Mesendoderm (in vitro differentiated cells): ENCODE data around the gene SHROOM3.

Source experiments
- DNase-seq: peaks from one replicate; pipeline ENCODE4 v3.0.0; 2013
- H2AK5ac ChIP-seq: 2 replicates; pipeline ENCODE4 v1.6.1; 2013; ENCODE audit warnings: low read length, inconsistent platforms
- H2BK120ac ChIP-seq: 2 replicates; pipeline ENCODE4 v1.6.1; 2013; ENCODE audit warnings: low read depth, mild to moderate bottlenecking, low read length, moderate library complexity, mixed read lengths
- H2BK15ac ChIP-seq: replicated peaks from 2 replicates; pipeline ENCODE4 v1.6.1; 2013; ENCODE audit warnings: low read depth, mild to moderate bottlenecking, moderate library complexity
- H2BK5ac ChIP-seq: 2 replicates; pipeline ENCODE4 v1.6.1; 2013; ENCODE audit warnings: low read length, inconsistent platforms
- H3K18ac ChIP-seq: 2 replicates; pipeline ENCODE4 v1.6.1; 2013; ENCODE audit warnings: mild to moderate bottlenecking, low read length, mixed read lengths
- H3K23ac ChIP-seq: one replicate; pipeline ENCODE4 v1.6.1; 2013; ENCODE audit warnings: low read length
- H3K27ac ChIP-seq: 2 replicates; pipeline ENCODE4 v1.5.1; 2013; ENCODE audit warnings: low read depth, mild to moderate bottlenecking, inconsistent platforms, low read length, moderate library complexity
- H3K27me3 ChIP-seq: 2 replicates; pipeline ENCODE4 v1.6.1; 2013; ENCODE audit warnings: low read length, control low read depth, mild to moderate bottlenecking, inconsistent platforms; ENCODE audit not compliant: insufficient read depth, poor library complexity
- H3K36me3 ChIP-seq: 2 replicates; pipeline ENCODE4 v1.6.1; 2013; ENCODE audit warnings: low read length, inconsistent platforms; ENCODE audit not compliant: control insufficient read depth, insufficient read depth
- H3K4ac ChIP-seq: one replicate; pipeline ENCODE4 v1.6.1; 2013; ENCODE audit warnings: low read depth, mild to moderate bottlenecking, low read length, moderate library complexity
- H3K4me1 ChIP-seq: 2 replicates; pipeline ENCODE4 v1.6.1; 2013; ENCODE audit warnings: low read depth, low read length, inconsistent platforms; ENCODE audit not compliant: control insufficient read depth
- H3K4me2 ChIP-seq: 2 replicates; pipeline ENCODE4 v1.6.1; 2013; ENCODE audit warnings: low read length
- H3K4me3 ChIP-seq: 2 replicates; pipeline ENCODE4 v1.5.1; 2013; ENCODE audit warnings: mild to moderate bottlenecking, low read length
- H3K56ac ChIP-seq: one replicate; pipeline ENCODE4 v1.6.1; 2013; ENCODE audit warnings: low read length
- H3K79me1 ChIP-seq: 2 replicates; pipeline ENCODE4 v1.6.1; 2013; ENCODE audit warnings: low read length, inconsistent platforms
- H3K79me2 ChIP-seq: 2 replicates; pipeline ENCODE4 v1.6.1; 2013; ENCODE audit warnings: mild to moderate bottlenecking, low read length; ENCODE audit not compliant: control insufficient read depth, insufficient read depth
- H3K9ac ChIP-seq: 2 replicates; pipeline ENCODE4 v1.6.1; 2013; ENCODE audit warnings: low read length, inconsistent platforms
- H4K5ac ChIP-seq: one replicate; pipeline ENCODE4 v1.6.1; 2013; ENCODE audit warnings: low read length
- H4K8ac ChIP-seq: one replicate; pipeline ENCODE4 v1.6.1; 2013; ENCODE audit warnings: low read depth, mild to moderate bottlenecking, control low read depth, low read length, moderate library complexity
- WGBS: extraction: QIAGEN DNeasy Blood & Tissue Kit; methylation state at CpG from one replicate; pipeline ENCODE4 v1.1.7; 2013; ENCODE audit warnings: low lambda C conversion rate, missing lambda C conversion rate; ENCODE audit not compliant: insufficient coverage; ENCODE audit errors: extremely low coverage; 5-methylcytosine and 5-hydroxymethylcytosine counted together

SHROOM3 gene

GRCh38 chr4:76738086-76738931 lies 303.3 kb downstream of the SHROOM3 start:
- Histone ChIP-seq H3K4me1 (no peaks in the 10 kb centered on the region), H3K9ac (no peak overlapping the region), H3K79me1 (peaks cover 1% of the 10 kb centered on the region), H3K36me3 (peaks cover 6% of the 10 kb centered on the region), H3K4me3 (no peak overlapping the region), H3K18ac (no peak overlapping the region), H3K56ac (no peak overlapping the region), H4K5ac (no peak overlapping the region), H4K8ac (no peak overlapping the region), H3K4me2 (no peak overlapping the region), H2AK5ac (no peak overlapping the region), H2BK15ac (no peak overlapping the region), H3K27ac (no peak overlapping the region), H3K23ac (no peak overlapping the region), H3K79me2 (no peaks in the 10 kb centered on the region), H3K4ac (no peak overlapping the region), H2BK120ac (no peak overlapping the region), H3K27me3 (no peaks in the 10 kb centered on the region), H2BK5ac (no peak overlapping the region)
- no peak for DNase-seq
- WGBS = no CpG with 5 or more reads among the region's 5 CpGs

- no peak overlapping the region for H3K56ac ChIP-seq
- no peak overlapping the region for H3K27ac ChIP-seq
- H3K79me1 ChIP-seq = peaks cover 1% of the 10 kb centered on the region
- no peaks in the 10 kb centered on the region for H3K79me2 ChIP-seq
- H2BK15ac ChIP-seq = no peak overlapping the region
- no peak overlapping the region for H3K9ac ChIP-seq
- H3K4me1 ChIP-seq = no peaks in the 10 kb centered on the region
- no peak overlapping the region for H2BK5ac ChIP-seq
- H3K4me2 ChIP-seq = no peak overlapping the region
- no peak overlapping the region for H3K4me3 ChIP-seq
- no CpG with 5 or more reads among the region's 24 CpGs for WGBS
- no peak overlapping the region for H2AK5ac ChIP-seq
- H4K5ac ChIP-seq = no peak overlapping the region
- H3K36me3 ChIP-seq = peaks cover 6% of the 10 kb centered on the region
- H4K8ac ChIP-seq = no peak overlapping the region
- H2BK120ac ChIP-seq = no peak overlapping the region
- no peaks in the 10 kb centered on the region for H3K27me3 ChIP-seq
- no peak overlapping the region for H3K18ac ChIP-seq
- no peak overlapping the region for H3K4ac ChIP-seq
- DNase-seq = no peak
- H3K23ac ChIP-seq = no peak overlapping the region
These were observed 305.2 kb downstream of the SHROOM3 start for GRCh38 chr4:76740192-76740591.

DNA sequence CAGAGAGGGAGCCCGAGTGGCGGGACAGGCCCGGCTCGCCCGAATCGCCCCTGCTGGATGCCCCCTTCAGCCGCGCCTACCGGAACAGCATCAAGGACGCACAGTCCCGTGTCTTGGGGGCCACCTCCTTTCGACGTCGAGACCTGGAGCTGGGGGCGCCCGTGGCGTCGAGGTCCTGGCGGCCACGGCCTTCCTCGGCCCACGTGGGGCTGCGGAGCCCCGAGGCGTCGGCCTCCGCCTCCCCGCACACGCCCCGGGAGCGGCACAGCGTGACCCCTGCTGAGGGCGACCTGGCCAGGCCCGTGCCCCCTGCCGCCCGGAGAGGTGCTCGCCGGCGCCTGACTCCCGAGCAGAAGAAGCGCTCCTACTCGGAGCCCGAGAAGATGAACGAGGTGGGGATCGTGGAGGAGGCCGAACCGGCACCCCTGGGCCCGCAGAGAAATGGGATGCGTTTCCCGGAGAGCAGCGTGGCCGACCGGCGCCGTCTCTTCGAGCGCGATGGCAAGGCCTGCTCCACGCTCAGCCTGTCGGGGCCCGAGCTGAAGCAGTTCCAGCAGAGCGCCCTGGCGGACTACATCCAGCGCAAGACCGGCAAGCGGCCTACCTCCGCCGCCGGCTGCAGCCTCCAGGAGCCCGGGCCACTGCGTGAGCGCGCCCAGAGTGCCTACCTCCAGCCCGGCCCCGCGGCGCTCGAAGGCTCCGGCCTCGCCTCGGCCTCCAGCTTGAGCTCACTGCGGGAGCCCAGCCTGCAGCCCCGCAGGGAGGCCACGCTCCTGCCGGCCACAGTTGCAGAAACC lies 306.0 kb downstream of the SHROOM3 start:
- H2BK15ac ChIP-seq = no peak overlapping the region
- no peak overlapping the region for H3K4ac ChIP-seq
- peaks cover 1% of the 10 kb centered on the region for H3K79me1 ChIP-seq
- H3K36me3 ChIP-seq = peaks cover 6% of the 10 kb centered on the region
- no peak overlapping the region for H4K8ac ChIP-seq
- H3K4me2 ChIP-seq = no peak overlapping the region
- no peak overlapping the region for H3K4me3 ChIP-seq
- H3K23ac ChIP-seq = no peak overlapping the region
- H2AK5ac ChIP-seq = no peak overlapping the region
- H3K27ac ChIP-seq = no peak overlapping the region
- H4K5ac ChIP-seq = no peak overlapping the region
- no peak overlapping the region for H3K56ac ChIP-seq
- no peaks in the 10 kb centered on the region for H3K4me1 ChIP-seq
- H3K27me3 ChIP-seq = no peaks in the 10 kb centered on the region
- H3K79me2 ChIP-seq = no peaks in the 10 kb centered on the region
- H2BK120ac ChIP-seq = no peak overlapping the region
- no peak overlapping the region for H2BK5ac ChIP-seq
- DNase-seq = no peak
- WGBS = no CpG with 5 or more reads among the region's 85 CpGs
- no peak overlapping the region for H3K18ac ChIP-seq
- H3K9ac ChIP-seq = no peak overlapping the region

DNA sequence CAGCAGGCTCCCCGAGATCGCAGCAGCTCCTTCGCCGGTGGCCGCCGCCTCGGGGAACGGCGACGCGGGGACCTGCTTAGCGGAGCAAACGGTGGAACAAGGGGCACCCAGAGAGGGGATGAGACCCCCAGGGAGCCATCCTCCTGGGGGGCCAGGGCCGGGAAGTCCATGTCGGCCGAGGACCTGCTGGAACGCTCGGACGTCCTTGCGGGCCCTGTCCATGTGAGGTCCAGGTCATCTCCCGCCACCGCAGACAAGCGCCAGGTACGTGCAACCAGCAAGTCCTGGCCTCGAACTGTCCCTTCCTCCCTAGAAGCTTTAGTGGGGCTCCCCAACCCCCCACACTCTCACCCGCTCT lies 306.6 kb downstream of the SHROOM3 start:
- H2AK5ac ChIP-seq = no peak overlapping the region
- no peak overlapping the region for H3K27ac ChIP-seq
- no peak overlapping the region for H3K4ac ChIP-seq
- no peak overlapping the region for H2BK120ac ChIP-seq
- H3K9ac ChIP-seq = no peak overlapping the region
- H3K56ac ChIP-seq = no peak overlapping the region
- no peak for DNase-seq
- no peak overlapping the region for H2BK5ac ChIP-seq
- WGBS = no CpG with 5 or more reads among the region's 26 CpGs
- peaks cover 1% of the 10 kb centered on the region for H3K79me1 ChIP-seq
- H4K5ac ChIP-seq = no peak overlapping the region
- no peak overlapping the region for H3K23ac ChIP-seq
- no peak overlapping the region for H3K4me3 ChIP-seq
- peaks cover 6% of the 10 kb centered on the region for H3K36me3 ChIP-seq
- no peaks in the 10 kb centered on the region for H3K4me1 ChIP-seq
- no peak overlapping the region for H4K8ac ChIP-seq
- no peaks in the 10 kb centered on the region for H3K27me3 ChIP-seq
- H3K79me2 ChIP-seq = no peaks in the 10 kb centered on the region
- no peak overlapping the region for H2BK15ac ChIP-seq
- no peak overlapping the region for H3K18ac ChIP-seq
- H3K4me2 ChIP-seq = no peak overlapping the region

GRCh38 chr4:76744241-76744921 lies 309.4 kb downstream of the SHROOM3 start:
- Histone ChIP-seq H3K56ac (no peak overlapping the region), H3K4ac (no peak overlapping the region), H3K9ac (no peak overlapping the region), H3K4me3 (no peak overlapping the region), H3K18ac (no peak overlapping the region), H2AK5ac (no peak overlapping the region), H4K5ac (no peak overlapping the region), H2BK15ac (no peak overlapping the region), H3K79me1 (no peaks in the 10 kb centered on the region), H2BK5ac (no peak overlapping the region), H2BK120ac (no peak overlapping the region), H3K27ac (no peak overlapping the region), H4K8ac (no peak overlapping the region), H3K4me1 (no peaks in the 10 kb centered on the region), H3K27me3 (no peaks in the 10 kb centered on the region), H3K4me2 (no peak overlapping the region), H3K36me3 (peaks cover 6% of the 10 kb centered on the region), H3K23ac (no peak overlapping the region), H3K79me2 (no peaks in the 10 kb centered on the region)
- no CpG with 5 or more reads among the region's 1 CpG for WGBS
- no peak for DNase-seq
